BLaER1 treated with 17β-estradiol and CSF1 and Interleukin-3, amounts not matched to agents 10 nM and 100 nM (cell line): Measurements from ENCODE around the gene ABCA6.

Experiments
- H3K27ac ChIP-seq, 11 experiments: shearing (Covaris generic); formaldehyde crosslinking; 2 replicates each; pipeline ENCODE4 v1.8.1; 2022
- H3K27me3 ChIP-seq, 11 experiments: shearing (Covaris generic); formaldehyde crosslinking; 2 replicates each; pipeline ENCODE4 v1.8.1; 2022
- H3K36me3 ChIP-seq, 11 experiments: shearing (Covaris generic); formaldehyde crosslinking; 2 replicates each; pipeline ENCODE4 v1.8.1; 2022
- H3K4me1 ChIP-seq, 10 experiments: shearing (Covaris generic); formaldehyde crosslinking; 2 replicates each; pipeline ENCODE4 v1.8.1; 2022
- H3K4me2 ChIP-seq, 11 experiments: shearing (Covaris generic); formaldehyde crosslinking; 2 replicates each; pipeline ENCODE4 v1.8.1; 2022
- H3K4me3 ChIP-seq, 10 experiments: shearing (Covaris generic); formaldehyde crosslinking; 2 replicates each; pipeline ENCODE4 v1.8.1; 2022
- H3K9ac ChIP-seq, 11 experiments: shearing (Covaris generic); formaldehyde crosslinking; 2 replicates each; pipeline ENCODE4 v1.8.1; 2022
- H3K9me3 ChIP-seq, 11 experiments: shearing (Covaris generic); formaldehyde crosslinking; replicated peaks in 1 of 11; 2 replicates each; pipeline ENCODE4 v1.8.1; 2022
- H4K20me1 ChIP-seq, 11 experiments: shearing (Covaris generic); formaldehyde crosslinking; 2 replicates each; pipeline ENCODE4 v1.8.1; 2022
- Cebpa-rat ChIP-seq, 11 experiments: shearing (Covaris generic); IDR thresholded peaks; 2 replicates each; pipeline ENCODE4 v1.8.1; 2022

ABCA6 gene

GRCh38 chr17:69122065-69122464 lies 19.6 kb downstream of the ABCA6 start:
- no peak for TF ChIP-seq Cebpa-rat (IDR thresholded peaks at IDR 0.05)
- H3K4me2 ChIP-seq: peak overlapping the region in 1 of 11 experiments; percentile 10; a peak in 2 of 22 replicates

GRCh38 chr17:69117855-69118784 lies 23.6 kb downstream of the ABCA6 start:
- Histone ChIP-seq H3K4me3 (peak overlapping the region in 1 of 10 experiments; percentile 1; a peak in 1 of 20 replicates), H3K9ac (peak overlapping the region in 3 of 11 experiments; percentile 36 to 78 (median 64); a peak in 5 of 22 replicates)

More at GRCh38 chr17:69122065-69122464, 19.6 kb downstream of the ABCA6 start:
- no peaks in the 10 kb centered on the region for H4K20me1 ChIP-seq
- H3K27me3 ChIP-seq: no peaks in the 10 kb centered on the region
- H3K36me3 ChIP-seq: no peaks in the 10 kb centered on the region
- H3K4me1 ChIP-seq: peaks cover 0 to 49% (median 2%) of the 10 kb centered on the region in 10 experiments; a peak in 8 of 20 replicates
- no peak overlapping the region for H3K9ac ChIP-seq
- no peak overlapping the region; a peak in 1 of 22 replicates for H3K27ac ChIP-seq
- no peak overlapping the region for H3K4me3 ChIP-seq
- no peaks in the 10 kb centered on the region for H3K9me3 ChIP-seq

GRCh38 chr17:69111794-69112193 lies 29.9 kb downstream of the ABCA6 start:
- H3K4me2 ChIP-seq: peak overlapping the region in 2 of 11 experiments; percentile 7 to 53; a peak in 1 of 22 replicates
- peaks cover 0 to 14% (median 0%) of the 10 kb centered on the region in 11 experiments; a peak in 4 of 22 replicates for H3K9me3 ChIP-seq
- H4K20me1 ChIP-seq: no peaks in the 10 kb centered on the region
- H3K27me3 ChIP-seq: no peaks in the 10 kb centered on the region
- peaks cover 0 to 47% (median 8%) of the 10 kb centered on the region in 10 experiments; a peak in 13 of 20 replicates for H3K4me1 ChIP-seq
- no peak overlapping the region for H3K9ac ChIP-seq
- H3K4me3 ChIP-seq: no peak overlapping the region
- TF ChIP-seq Cebpa-rat (IDR thresholded peaks at IDR 0.05): no peak
- H3K27ac ChIP-seq: no peak overlapping the region; a peak in 1 of 22 replicates
- peaks cover 0 to 10% (median 0%) of the 10 kb centered on the region in 11 experiments; a peak in 3 of 22 replicates for H3K36me3 ChIP-seq

More at GRCh38 chr17:69117855-69118784, 23.6 kb downstream of the ABCA6 start:
- Histone ChIP-seq H3K9me3 (peaks cover 0 to 1% (median 0%) of the 10 kb centered on the region in 11 experiments; a peak in 1 of 22 replicates), H3K4me1 (peaks cover 0 to 80% (median 12%) of the 10 kb centered on the region in 10 experiments; a peak in 13 of 20 replicates), H3K4me2 (peak overlapping the region in 5 of 11 experiments; percentile 33 to 80 (median 66); a peak in 10 of 22 replicates), H3K27me3 (no peaks in the 10 kb centered on the region), H3K27ac (peak overlapping the region in 5 of 11 experiments; percentile 46 to 97 (median 81); a peak in 10 of 22 replicates), H4K20me1 (no peaks in the 10 kb centered on the region), H3K36me3 (no peaks in the 10 kb centered on the region)
- TF ChIP-seq Cebpa-rat (IDR thresholded peaks at IDR 0.05): no peak

GRCh38 chr17:69105907-69106730 lies 35.6 kb downstream of the ABCA6 start:
- H3K36me3 ChIP-seq: peaks cover 0 to under 1% (median 0%) of the 10 kb centered on the region in 11 experiments; a peak in 1 of 22 replicates
- H3K4me2 ChIP-seq: no peak overlapping the region
- H3K27me3 ChIP-seq: no peaks in the 10 kb centered on the region
- no peaks in the 10 kb centered on the region; a peak in 1 of 20 replicates for H3K4me1 ChIP-seq
- H3K9me3 ChIP-seq: no peaks in the 10 kb centered on the region; a peak in 2 of 22 replicates
- TF ChIP-seq Cebpa-rat (IDR thresholded peaks at IDR 0.05): no peak
- no peak overlapping the region for H3K27ac ChIP-seq
- H4K20me1 ChIP-seq: no peaks in the 10 kb centered on the region
- no peak overlapping the region for H3K4me3 ChIP-seq
- H3K9ac ChIP-seq: no peak overlapping the region

GRCh38 chr17:69103557-69104233 lies 38.0 kb downstream of the ABCA6 start:
- Histone ChIP-seq H3K36me3 (no peaks in the 10 kb centered on the region), H3K9me3 (no peaks in the 10 kb centered on the region), H3K4me1 (peaks cover 0 to 21% (median 0%) of the 10 kb centered on the region in 10 experiments; a peak in 5 of 20 replicates), H3K4me3 (no peak overlapping the region), H3K27me3 (no peaks in the 10 kb centered on the region), H3K27ac (no peak overlapping the region), H3K9ac (no peak overlapping the region), H3K4me2 (no peak overlapping the region), H4K20me1 (no peaks in the 10 kb centered on the region)
- no peak for TF ChIP-seq Cebpa-rat (IDR thresholded peaks at IDR 0.05)

- Histone ChIP-seq H4K20me1 (no peaks in the 10 kb centered on the region), H3K4me3 (no peak overlapping the region), H3K36me3 (no peaks in the 10 kb centered on the region), H3K9me3 (no peaks in the 10 kb centered on the region), H3K4me2 (peak overlapping the region in 2 of 11 experiments; percentile 36 to 42; a peak in 1 of 22 replicates), H3K4me1 (peaks cover 0 to 71% (median 7%) of the 10 kb centered on the region in 10 experiments; a peak in 12 of 20 replicates), H3K27me3 (no peaks in the 10 kb centered on the region), H3K27ac (no peak overlapping the region; a peak in 1 of 22 replicates), H3K9ac (no peak overlapping the region)
- TF ChIP-seq Cebpa-rat (IDR thresholded peaks at IDR 0.05): no peak
Observed at GRCh38 chr17:69098625-69099024, 43.1 kb downstream of the ABCA6 start.

GRCh38 chr17:69096541-69096940 lies 45.2 kb downstream of the ABCA6 start:
- Histone ChIP-seq H3K9ac (no peak overlapping the region), H4K20me1 (no peaks in the 10 kb centered on the region), H3K4me2 (peak overlapping the region in 2 of 11 experiments; percentile 36 to 56; a peak in 2 of 22 replicates), H3K27me3 (no peaks in the 10 kb centered on the region), H3K4me1 (peaks cover 7 to 92% (median 17%) of the 10 kb centered on the region in 10 experiments; a peak in 17 of 20 replicates), H3K4me3 (no peak overlapping the region), H3K27ac (no peak overlapping the region), H3K9me3 (no peaks in the 10 kb centered on the region; a peak in 1 of 22 replicates), H3K36me3 (no peaks in the 10 kb centered on the region)
- no peak for TF ChIP-seq Cebpa-rat (IDR thresholded peaks at IDR 0.05)

- H4K20me1 ChIP-seq: no peaks in the 10 kb centered on the region
- H3K36me3 ChIP-seq: no peaks in the 10 kb centered on the region
- H3K27ac ChIP-seq: peak overlapping the region in 9 of 11 experiments; percentile 53 to 88 (median 81); a peak in 18 of 22 replicates
- H3K9ac ChIP-seq: peak overlapping the region in 3 of 11 experiments; percentile 56 to 78 (median 72); a peak in 3 of 22 replicates
- no peak overlapping the region for H3K4me3 ChIP-seq
- H3K9me3 ChIP-seq: peaks cover 0 to 4% (median 0%) of the 10 kb centered on the region in 11 experiments; a peak in 1 of 22 replicates
- TF ChIP-seq Cebpa-rat (IDR thresholded peaks at IDR 0.05): no peak
- no peaks in the 10 kb centered on the region for H3K27me3 ChIP-seq
- peak overlapping the region in 5 of 11 experiments; percentile 48 to 78 (median 63); a peak in 7 of 22 replicates for H3K4me2 ChIP-seq
- H3K4me1 ChIP-seq: peaks cover 7 to 94% (median 17%) of the 10 kb centered on the region in 10 experiments; a peak in 17 of 20 replicates
Observed at GRCh38 chr17:69093995-69094394, 47.7 kb downstream of the ABCA6 start.
